Stimulated activated CD8-positive, alpha-beta memory T cell treated with anti-CD3 and anti-CD28 coated beads, Interleukin-4, amount 100 ng/mL, for 48 hours (primary cell): ENCODE results near the gene NXNL1.

ENCODE experiments used
- DNase-seq: peaks from one replicate; pipeline ENCODE4 v3.0.0-alpha.2; 2020

Gene NXNL1

GRCh38 chr19:17419154-17419620 lies 41.5 kb downstream of the NXNL1 start:
- DNase-seq = no peak

DNA sequence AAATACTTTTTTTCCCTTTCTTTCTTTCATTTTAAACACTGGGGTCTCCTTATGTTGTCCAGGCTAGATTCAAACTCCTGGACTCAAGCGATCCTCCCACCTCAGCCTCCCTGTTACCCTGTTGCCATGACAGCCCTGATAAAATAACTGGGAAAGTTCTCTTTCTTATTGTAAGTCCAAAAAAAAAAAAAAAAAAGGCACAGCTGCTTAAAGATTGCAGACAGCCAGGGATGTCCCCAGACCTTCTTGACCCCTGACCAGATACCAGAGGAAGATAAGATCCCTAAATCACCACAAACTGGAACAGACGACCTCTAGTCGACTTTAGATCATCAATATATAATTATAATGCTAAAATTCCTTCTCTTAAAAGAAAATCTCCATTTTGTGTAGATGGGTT lies 42.0 kb downstream of the NXNL1 start:
- DNase-seq = no peak

DNA sequence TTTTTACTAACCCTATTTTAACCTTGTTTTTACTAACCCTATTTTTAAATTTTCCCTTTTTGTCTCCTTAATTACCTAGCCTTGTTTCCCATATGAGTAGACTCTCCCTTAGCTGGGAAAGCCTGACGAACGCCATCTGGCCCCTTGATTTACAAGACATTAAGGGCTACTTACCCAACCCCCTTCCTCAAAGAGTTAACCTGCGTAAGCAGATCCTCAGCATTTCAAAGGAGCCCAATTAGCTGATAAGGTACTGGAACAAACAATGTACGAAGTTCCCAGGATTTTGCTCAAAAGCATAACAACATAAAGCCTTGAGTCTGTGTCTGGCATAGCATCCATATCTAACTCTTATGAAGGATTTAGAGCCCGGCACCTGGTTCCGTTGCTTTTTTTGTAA lies 45.6 kb downstream of the NXNL1 start:
- DNase-seq = no peak

GRCh38 chr19:17414097-17414496 lies 46.6 kb downstream of the NXNL1 start:
- DNase-seq = no peak

DNA sequence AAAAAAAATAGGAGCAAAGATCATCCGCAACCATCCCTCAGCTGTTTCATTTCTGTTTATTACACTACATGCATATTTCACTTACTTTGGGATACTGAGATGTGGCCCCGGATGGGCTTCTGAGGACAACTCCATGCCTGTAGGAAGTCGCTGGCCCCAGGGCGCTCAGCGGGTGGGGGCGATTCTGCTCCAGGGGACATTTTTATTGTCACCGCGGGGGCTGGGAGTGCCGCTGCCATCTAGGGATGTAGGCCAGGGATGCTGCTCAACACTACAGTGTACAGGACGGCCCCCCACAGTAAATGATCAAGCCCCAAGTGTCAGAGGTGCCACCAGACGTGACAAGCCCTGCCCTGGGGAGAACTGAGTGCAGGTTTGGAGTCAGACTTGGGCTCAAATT lies 48.9 kb downstream of the NXNL1 start:
- no peak for DNase-seq

- DNase-seq = no peak
Observed at GRCh38 chr19:17409990-17410389, 50.7 kb downstream of the NXNL1 start.

GRCh38 chr19:17406887-17407196 lies 53.9 kb downstream of the NXNL1 start:
- no peak for DNase-seq

GRCh38 chr19:17406046-17406886 lies 54.5 kb downstream of the NXNL1 start:
- DNase-seq = peak; percentile 51
